Activated T-cell treated with anti-CD3 and anti-CD28 coated beads, Interleukin-2, amount 50 U/mL, for 4 hours (primary cell): ENCODE data around the gene RPL27. TPM values are rescaled to one million over a fixed set of nuclear protein-coding genes. Genes with fewer than 3 reads are reported as not detected.
A peak's percentile ranks its signal among the peaks of the same experiment; 100 is the strongest.

Experiments used
- ATAC-seq, 2 donors: fragments of 200-7000 bp; cut with Tn5 transposase; one replicate each; pipeline ENCODE4 v1.10.0; 2021
- DNase-seq: peaks from one replicate; pipeline ENCODE4 v3.0.0-alpha.2; 2020
- H3K27me3 Mint-ChIP-seq: one replicate; pipeline ENCODE4 v1.8.0; 2021; ENCODE audit warnings: low read depth, mixed read lengths
- H3K36me3 Mint-ChIP-seq: one replicate; pipeline ENCODE4 v1.8.0; 2022; ENCODE audit warnings: mixed read lengths; ENCODE audit not compliant: insufficient read depth
- H3K4me1 Mint-ChIP-seq: one replicate; pipeline ENCODE4 v1.8.0; 2021; ENCODE audit warnings: low read depth, mixed read lengths
- H3K4me3 Mint-ChIP-seq: one replicate; pipeline ENCODE4 v1.8.0; 2021; ENCODE audit warnings: mild to moderate bottlenecking, moderate library complexity, mixed read lengths
- H3K9me3 Mint-ChIP-seq: one replicate; pipeline ENCODE4 v1.8.0; 2021; ENCODE audit warnings: mixed read lengths
- total RNA-seq, 3 donors: library from RNA; stranded (reverse); gene quantifications; one replicate each; pipeline ENCODE4 v1.2.1, GENCODE V29; 2021

Gene RPL27
- total RNA-seq, 3 donors from 2014 or later, result 1,553 to 1,718 (median 1,686) TPM

DNA sequence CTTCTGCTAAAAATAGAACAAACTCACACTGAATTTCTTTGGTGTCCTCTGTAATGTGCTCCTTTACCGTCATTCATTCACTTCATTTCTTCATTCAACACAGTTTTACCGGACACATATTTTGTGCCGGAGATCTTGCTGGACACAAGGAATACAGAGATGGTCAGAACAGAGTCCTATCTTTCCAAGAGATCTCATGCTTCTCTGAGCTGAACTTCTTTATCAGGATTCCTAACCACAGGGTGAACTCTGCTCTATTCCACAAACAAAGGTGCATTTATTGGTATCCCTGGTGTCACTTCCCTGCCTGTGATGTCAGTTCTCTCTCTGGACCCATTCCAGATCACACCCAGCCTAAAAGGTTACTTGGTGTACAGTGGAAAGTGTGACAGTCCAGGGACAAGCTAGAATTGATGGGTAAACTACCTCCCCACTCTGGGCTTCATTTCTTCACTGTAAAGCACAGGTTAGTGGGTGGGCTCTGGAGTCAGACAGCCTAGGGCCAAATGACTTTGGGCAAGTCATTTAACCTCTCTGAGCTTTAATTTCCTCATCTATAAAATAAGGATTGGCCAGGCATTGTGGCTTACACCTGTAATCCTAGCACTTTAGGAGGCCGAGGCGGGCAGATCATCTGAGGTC, 12.6 kb downstream of the RPL27 start:
- no peaks in the 10 kb centered on the region for H3K9me3 Mint-ChIP-seq
- H3K4me3 Mint-ChIP-seq, result no peak overlapping the region
- peaks cover 21% of the 10 kb centered on the region for H3K36me3 Mint-ChIP-seq
- H3K27me3 Mint-ChIP-seq, result no peaks in the 10 kb centered on the region
- peaks cover 28% of the 10 kb centered on the region for H3K4me1 Mint-ChIP-seq
- DNase-seq, result no peak
- ATAC-seq, result no peak

DNA sequence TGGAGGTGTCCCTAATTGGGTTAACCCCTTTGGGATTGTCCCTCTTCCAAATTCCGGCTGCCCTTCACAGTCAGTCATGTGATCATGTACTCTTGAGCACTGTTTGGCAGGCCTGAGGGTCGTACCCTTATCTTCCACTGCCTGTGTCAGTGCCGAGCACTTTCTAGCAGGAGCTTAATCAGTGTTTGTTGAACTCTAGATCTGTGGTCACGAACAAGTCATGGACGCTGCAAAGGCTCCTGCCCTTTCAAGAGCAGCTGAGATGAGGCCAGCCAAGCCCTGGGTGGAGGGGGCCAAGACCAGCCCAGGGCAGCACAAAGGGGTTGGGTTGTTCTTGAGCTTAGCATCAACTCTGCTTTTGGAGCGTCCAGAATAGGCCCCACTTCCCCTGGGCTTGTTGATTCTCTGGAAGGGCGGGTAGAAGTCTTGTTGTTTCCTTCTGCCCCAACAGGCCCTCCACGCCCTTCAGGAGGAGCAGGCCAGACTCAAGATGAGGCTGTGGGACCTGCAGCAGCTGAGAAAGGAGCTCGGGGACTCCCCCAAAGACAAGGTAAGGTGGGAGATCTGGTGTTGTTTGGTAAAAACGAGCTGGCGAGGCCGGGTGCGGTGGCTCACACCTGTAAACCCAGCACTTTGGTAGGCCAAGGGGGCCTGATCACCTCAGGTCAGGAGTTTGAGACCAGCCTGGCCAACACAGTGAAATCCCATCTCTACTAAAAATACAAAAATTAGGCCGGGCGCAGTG, 13.7 kb downstream of the RPL27 start:
- peaks cover 21% of the 10 kb centered on the region for H3K4me1 Mint-ChIP-seq
- no peak overlapping the region for H3K4me3 Mint-ChIP-seq
- ATAC-seq (no peak), DNase-seq (no peak)
- H3K9me3 Mint-ChIP-seq, result no peaks in the 10 kb centered on the region
- H3K36me3 Mint-ChIP-seq, result peaks cover 21% of the 10 kb centered on the region
- no peaks in the 10 kb centered on the region for H3K27me3 Mint-ChIP-seq

DNA sequence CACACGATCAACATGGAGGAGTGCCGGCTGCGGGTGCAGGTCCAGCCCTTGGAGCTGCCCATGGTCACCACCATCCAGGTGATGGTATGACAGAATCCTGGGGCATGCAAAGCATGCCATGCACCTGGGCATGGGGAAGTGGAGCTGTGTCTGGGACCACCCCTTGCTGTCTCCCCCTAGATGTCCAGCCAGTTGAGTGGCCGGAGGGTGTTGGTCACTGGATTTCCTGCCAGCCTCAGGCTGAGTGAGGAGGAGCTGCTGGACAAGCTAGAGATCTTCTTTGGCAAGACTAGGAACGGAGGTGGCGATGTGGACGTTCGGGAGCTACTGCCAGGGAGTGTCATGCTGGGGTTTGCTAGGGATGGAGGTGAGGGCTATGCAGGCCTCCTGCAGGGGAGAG, 15.1 kb downstream of the RPL27 start:
- ATAC-seq (no peak), DNase-seq (no peak)
- H3K27me3 Mint-ChIP-seq, result no peaks in the 10 kb centered on the region
- peaks cover 21% of the 10 kb centered on the region for H3K36me3 Mint-ChIP-seq
- no peak overlapping the region for H3K4me3 Mint-ChIP-seq
- H3K9me3 Mint-ChIP-seq, result no peaks in the 10 kb centered on the region
- H3K4me1 Mint-ChIP-seq, result peaks cover 15% of the 10 kb centered on the region

DNA sequence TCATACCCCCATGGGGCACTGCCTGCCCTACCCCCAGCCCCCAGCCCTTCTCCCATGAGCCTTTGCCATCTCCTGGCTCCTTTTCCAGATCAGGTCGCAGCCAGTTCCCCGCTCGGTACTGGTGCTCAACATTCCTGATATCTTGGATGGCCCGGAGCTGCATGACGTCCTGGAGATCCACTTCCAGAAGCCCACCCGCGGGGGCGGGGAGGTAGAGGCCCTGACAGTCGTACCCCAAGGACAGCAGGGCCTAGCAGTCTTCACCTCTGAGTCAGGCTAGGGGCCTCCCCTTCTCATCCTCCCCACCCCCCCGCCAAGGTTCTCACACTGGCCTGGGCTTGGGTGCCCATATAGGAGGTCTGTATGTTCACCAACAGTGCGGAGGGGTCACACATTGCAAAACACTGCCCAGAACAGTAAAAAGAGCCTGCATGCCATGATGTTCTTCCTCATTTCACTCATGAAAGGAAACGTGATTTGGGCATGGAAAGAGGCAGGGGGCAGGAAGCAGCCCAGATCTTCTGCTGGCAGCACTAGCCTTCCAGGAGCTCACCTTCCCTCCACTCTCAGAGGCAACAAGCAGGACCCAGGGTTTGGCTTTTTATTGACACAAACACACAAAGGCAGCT, 15.9 kb downstream of the RPL27 start:
- DNase-seq (no peak), ATAC-seq (no peak)
- Mint-ChIP-seq H3K9me3 (no peaks in the 10 kb centered on the region), H3K36me3 (peaks cover 21% of the 10 kb centered on the region), H3K4me1 (peaks cover 20% of the 10 kb centered on the region), H3K27me3 (no peaks in the 10 kb centered on the region), H3K4me3 (no peak overlapping the region)

DNA sequence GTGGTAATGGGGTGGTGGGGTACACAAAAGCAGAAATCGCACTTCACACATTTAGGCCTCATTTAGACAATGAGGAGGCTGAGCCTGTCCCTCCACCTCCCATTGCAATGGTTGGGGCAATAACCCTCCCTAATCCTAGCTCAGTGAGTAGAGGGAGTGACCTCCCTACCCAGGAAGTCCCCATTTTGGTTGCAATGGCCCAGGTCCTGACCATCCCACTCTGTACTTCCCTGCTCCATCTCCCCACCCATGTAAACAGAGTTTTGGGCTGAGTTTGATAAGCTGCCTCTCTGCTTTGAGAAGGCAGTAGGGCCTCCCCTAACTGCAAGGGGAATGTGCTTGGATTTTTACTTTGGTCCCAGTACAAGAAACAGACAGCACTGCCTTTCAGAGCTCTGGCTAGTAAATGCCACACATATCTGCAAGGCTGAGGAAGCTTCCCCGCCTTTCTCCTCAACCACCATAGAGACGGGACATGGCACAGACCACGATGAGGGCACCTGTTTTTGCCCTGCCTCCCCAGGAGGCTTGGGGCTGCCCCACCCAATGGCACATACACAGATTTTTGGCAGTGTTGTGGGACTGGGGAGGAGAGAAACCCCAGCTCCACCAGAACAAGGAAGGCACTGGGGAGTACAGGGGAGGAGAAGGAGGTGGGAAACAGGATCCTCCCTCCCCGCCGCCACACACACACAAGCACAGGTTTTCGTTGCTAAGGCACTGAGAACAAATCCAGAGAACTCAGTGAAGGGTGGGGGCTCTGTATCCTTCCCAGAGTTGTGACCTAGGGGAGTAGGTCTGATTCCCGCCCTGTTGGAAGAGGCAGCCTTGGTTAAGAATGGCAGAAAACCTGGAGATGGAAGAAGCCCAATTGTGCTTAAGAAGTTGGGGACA, 16.7 kb downstream of the RPL27 start:
- Mint-ChIP-seq H3K36me3 (peaks cover 21% of the 10 kb centered on the region), H3K9me3 (no peaks in the 10 kb centered on the region), H3K27me3 (no peaks in the 10 kb centered on the region), H3K4me1 (peaks cover 26% of the 10 kb centered on the region), H3K4me3 (no peak overlapping the region)
- ATAC-seq, result no peak
- DNase-seq, result no peak

DNA sequence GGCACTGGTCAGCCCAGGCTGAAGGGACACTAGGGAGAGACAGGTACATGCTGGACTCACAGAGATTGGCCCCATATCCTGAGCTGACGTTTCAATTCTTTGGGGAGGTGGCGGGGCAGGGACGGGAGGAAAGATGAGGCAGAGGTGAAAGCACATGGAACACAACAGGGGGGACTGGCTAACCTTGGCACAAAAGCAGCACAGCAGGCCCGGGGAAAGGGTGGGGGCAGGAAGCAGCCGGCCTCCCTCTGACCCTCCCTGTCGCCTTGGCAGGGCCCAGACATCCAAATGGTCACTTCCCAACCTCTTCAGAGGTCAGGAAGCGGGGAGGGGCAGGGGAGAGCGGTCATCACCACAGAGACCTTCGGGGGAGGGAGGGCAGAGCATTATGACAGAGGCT, 17.4 kb downstream of the RPL27 start:
- DNase-seq, result no peak
- no peaks in the 10 kb centered on the region for H3K27me3 Mint-ChIP-seq
- peaks cover 25% of the 10 kb centered on the region for H3K4me1 Mint-ChIP-seq
- no peaks in the 10 kb centered on the region for H3K9me3 Mint-ChIP-seq
- no peak overlapping the region for H3K4me3 Mint-ChIP-seq
- H3K36me3 Mint-ChIP-seq, result peaks cover 20% of the 10 kb centered on the region
- no peak for ATAC-seq

DNA sequence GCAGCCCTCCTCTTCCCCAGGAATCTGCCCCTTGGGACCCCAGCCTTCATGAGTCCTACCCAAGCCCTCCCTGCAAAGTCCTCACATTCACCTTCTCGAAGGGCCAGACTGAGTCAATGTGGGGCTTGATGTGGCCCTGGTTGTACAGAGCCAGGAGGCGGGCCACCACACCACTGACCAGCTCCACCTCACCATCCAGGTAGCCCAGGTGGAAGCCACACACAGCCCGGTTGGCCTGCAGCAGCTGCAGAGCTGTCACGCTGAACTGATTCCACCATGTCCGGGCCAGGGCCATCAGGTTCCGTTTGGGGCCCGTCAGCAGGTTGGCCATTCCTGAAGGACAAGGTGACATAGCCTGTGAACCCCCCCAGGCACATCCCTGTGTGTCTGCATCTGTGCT, 18.0 kb downstream of the RPL27 start:
- no peak overlapping the region for H3K4me3 Mint-ChIP-seq
- no peak for ATAC-seq
- no peaks in the 10 kb centered on the region for H3K9me3 Mint-ChIP-seq
- peaks cover 16% of the 10 kb centered on the region for H3K36me3 Mint-ChIP-seq
- peaks cover 27% of the 10 kb centered on the region for H3K4me1 Mint-ChIP-seq
- no peak for DNase-seq
- H3K27me3 Mint-ChIP-seq, result no peaks in the 10 kb centered on the region

DNA sequence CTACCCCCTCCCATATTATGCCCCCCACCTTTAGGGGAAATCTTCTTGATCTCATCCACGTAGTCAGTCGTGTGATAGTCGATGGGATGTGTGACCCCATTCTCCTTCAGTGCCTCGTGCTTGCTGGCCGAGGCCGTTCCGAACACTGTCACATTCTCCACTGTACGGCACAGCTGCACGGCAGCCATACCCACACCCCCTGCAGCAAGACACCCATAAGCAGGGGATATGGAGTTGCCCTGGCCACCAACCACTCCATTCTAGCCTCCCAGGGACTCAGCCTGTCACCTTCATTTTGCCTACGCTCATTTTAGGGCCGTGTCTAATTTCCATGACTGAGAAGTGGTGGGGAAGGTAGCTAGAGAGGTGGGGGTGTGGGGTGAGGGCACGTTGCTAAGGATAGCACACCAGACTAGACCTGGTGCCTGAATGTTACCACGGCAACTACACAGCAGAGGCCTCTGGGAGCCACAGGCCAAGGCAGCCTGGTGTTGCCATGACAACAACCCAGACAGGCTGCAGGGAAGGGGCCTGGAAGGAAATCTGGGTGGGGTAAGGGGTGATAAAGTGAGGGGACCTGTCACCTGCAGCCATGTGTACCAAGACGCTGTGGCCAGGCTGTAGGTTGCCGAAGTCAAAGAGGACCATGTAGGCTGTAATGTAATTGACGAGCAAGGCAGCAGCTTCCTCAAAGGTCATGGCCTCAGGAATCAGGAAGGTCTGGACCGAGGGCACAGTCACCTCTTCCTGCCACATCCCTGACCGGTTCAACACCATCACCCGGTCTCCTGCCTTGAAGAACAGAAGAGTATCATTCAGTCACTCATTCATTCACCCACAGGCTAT, 20.0 kb downstream of the RPL27 start:
- Mint-ChIP-seq H3K27me3 (no peaks in the 10 kb centered on the region), H3K4me1 (peaks cover 29% of the 10 kb centered on the region), H3K36me3 (peaks cover 8% of the 10 kb centered on the region), H3K4me3 (no peak overlapping the region), H3K9me3 (no peaks in the 10 kb centered on the region)
- no peak for DNase-seq
- no peak for ATAC-seq

DNA sequence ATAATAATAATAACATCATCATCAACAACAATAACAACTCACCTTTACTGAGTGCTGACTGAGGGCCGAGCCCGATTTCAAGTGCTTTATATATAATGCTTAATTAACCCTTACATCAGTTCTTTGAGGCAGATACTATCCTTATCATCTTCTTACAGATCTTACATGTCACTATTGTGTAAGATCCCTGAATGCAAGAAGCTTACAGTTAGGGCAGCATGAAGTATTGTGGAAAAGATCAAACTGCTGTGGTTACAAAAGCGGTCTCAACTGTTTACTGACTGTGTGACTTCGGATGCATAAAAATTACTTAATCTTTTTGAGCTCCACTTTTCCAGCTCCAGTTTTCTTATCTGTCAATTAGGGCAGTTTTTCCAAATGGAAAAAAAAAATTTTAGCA, 20.7 kb downstream of the RPL27 start:
- Mint-ChIP-seq H3K36me3 (peaks cover 4% of the 10 kb centered on the region), H3K4me1 (peaks cover 29% of the 10 kb centered on the region), H3K4me3 (no peak overlapping the region), H3K9me3 (no peaks in the 10 kb centered on the region), H3K27me3 (no peaks in the 10 kb centered on the region)
- DNase-seq (no peak), ATAC-seq (no peak)

DNA sequence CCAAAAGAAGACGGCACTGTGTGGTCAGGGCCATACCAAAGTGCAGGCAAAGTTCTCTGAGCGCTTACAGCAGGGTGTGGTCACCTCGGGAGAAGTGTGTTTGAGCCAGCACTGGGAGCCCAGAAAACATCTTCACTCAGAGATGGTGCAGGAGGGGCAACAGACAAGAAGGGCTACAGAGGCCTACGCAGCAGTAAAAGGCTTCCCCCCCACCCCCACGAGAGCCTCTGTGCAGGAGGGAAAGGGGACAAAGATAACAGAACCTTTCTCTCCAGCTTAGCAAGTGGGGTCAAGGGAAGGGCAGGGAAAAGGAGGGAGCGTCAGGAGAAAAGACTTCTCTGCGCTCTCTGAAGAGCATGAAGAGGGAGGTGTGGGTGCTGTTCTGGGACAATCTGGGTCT, 21.2 kb downstream of the RPL27 start:
- Mint-ChIP-seq H3K36me3 (peaks cover 2% of the 10 kb centered on the region), H3K27me3 (no peaks in the 10 kb centered on the region), H3K4me3 (no peak overlapping the region), H3K9me3 (no peaks in the 10 kb centered on the region), H3K4me1 (peaks cover 33% of the 10 kb centered on the region)
- ATAC-seq (no peak), DNase-seq (no peak)

DNA sequence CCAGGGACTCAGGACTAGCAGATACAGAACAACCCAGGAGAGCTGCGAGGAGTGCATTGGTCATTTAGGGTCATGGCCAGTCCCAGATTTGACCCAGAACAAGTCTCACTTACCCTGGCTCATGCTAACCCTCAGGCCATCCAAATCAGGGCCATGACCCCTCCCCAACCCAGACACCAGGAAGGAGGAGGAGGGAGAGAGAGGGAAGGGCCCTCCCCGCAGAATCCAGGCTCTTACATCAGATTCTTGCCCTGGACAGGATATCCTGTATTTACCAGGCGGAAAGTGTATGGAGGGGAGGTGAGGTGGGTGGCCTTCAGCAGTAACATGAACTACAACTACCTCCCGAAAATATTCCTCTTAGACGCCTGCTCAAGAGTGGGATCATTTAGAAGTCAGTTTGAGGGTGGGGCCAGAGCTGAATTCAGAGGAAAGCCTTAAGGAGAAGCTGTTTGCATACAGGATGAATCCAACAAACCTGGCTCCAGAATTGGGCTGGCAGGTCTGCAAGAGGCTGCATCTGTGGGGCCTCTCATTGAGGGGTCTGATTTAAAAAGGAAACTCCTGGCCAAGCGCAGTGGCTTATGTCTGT, 21.9 kb downstream of the RPL27 start:
- Mint-ChIP-seq H3K27me3 (no peaks in the 10 kb centered on the region), H3K9me3 (no peaks in the 10 kb centered on the region), H3K36me3 (no peaks in the 10 kb centered on the region), H3K4me3 (peak overlapping the region; percentile 46), H3K4me1 (peaks cover 35% of the 10 kb centered on the region)
- ATAC-seq, result no peak
- DNase-seq, result no peak

DNA sequence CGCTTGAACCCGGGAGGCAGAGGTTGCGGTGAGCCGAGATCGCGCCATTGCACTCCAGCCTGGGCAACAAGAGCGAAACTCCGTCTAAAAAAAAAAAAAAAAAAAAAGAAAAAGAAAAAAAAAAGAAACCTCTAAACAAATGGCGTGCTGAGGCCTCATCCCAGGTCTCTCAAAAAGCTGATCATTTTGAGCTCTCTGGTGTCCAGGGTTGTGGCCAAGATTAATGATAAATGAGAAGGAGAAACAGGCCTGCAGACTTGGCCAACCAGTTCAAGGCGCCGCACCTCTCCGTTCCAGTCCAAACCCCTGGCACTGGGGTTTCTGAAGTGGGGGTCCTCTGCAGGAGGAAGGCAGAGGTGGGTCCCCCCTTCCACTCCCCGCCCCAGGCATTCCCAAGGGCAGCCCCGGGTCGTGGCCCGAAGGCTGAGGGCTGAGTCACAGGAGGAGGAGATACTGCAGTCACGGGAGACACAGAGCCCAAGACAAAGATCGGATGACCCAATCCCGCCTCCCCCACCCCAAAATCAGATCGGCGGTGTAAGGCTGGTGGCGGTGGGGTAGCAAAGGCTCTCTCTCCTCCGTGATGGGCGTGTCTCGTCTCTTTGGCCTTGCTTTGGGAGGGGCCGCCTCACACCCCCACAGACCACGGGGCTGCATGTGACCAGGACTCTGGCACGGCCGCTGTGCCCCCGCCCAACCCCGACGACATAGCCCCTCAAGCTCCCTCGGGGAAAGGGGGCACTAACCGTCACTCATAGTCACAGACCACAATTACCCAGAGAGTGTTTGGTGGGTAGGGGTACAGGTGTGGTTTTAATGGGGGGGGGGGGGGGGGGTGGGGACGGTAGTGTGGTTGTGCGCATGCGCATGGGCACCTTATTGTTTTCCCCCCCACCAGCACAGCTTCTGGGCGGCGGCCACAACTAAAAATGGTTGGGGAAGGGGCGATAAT, 22.8 kb downstream of the RPL27 start:
- no peaks in the 10 kb centered on the region for H3K36me3 Mint-ChIP-seq
- H3K9me3 Mint-ChIP-seq, result no peaks in the 10 kb centered on the region
- DNase-seq (peak; percentile 32), ATAC-seq (peak in 1 of 2 donors; percentile 1)
- peaks cover 35% of the 10 kb centered on the region for H3K4me1 Mint-ChIP-seq
- no peaks in the 10 kb centered on the region for H3K27me3 Mint-ChIP-seq
- peak overlapping the region; percentile 80 for H3K4me3 Mint-ChIP-seq
